Measurements from ENCODE around the gene SIAE.

The SIAE gene

DNA sequence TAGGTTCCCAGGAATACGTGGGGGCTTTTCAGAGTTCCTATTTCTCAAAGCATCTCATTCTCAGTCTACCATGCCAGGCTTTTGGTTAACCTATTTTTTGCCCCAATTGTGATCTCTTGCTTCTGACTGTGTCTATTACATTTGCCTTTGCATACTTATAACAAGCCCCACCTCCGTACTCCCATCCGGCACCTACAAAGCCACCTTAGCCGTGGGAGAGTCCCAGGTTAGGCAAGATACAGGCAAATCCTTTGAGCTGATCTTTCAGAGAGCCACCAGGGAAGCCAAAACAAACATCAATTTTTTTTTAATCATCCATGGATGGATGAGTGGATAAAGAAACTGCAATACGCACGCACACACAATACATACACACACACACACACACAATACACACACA is 80.9 kb downstream of the SIAE start:
- no peak for DNase-seq (ENCODE audit: low read depth)
- H3K4me3 ChIP-seq (ENCODE audit: low read depth, low read length): no peak overlapping the region

DNA sequence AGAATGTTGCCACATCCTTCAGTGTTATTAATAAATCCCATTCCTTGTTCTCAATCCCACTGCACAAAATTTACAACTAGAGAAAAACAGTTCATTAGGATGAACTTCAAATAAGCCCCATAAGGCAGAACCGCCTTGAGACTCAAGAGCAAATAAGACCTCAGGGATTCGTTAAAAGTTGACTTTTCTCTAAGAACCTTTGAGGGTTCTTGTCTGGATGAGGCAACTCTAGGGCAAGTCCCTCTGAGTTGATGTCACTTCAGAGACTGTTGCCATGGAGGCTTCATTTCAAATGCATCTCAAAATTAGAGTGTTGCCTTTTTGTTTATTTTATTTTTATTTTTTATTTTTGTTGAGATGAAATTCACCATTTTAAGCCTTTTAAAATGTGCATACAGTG is 82.1 kb downstream of the SIAE start:
- no peak for DNase-seq (ENCODE audit: low read depth)
- H3K4me3 ChIP-seq (ENCODE audit: low read depth, low read length): no peak overlapping the region

DNA sequence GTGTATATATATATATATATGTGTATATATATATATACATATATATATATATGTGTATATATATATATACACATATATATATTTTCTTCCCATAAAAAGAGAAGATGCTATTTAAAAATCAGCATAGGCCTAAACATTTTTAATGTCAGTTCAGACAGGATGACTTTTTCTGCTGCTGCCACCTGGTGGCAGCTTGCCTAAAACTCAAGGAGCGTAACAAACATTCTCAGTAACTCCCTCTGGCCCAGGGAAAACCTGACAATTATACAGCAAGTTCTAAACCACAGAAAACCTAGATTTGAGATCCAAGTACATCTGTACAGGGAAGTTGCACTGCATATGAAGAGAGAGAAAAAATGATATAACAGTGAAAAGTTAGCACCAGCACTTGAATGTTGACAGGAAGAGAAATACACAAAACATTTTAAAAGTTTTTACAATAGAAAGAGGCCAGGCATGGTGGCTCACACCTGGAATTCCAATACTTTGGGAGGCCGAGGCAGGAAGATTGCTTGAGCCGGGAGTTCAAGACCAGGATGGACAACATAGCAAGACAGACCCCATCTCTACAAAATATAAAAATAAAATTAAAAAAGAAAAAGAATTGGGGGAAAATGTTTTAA is 87.2 kb downstream of the SIAE start:
- peak; percentile 21 for DNase-seq (ENCODE audit: low read depth)
- H3K4me3 ChIP-seq (ENCODE audit: low read depth, low read length): no peak overlapping the region

DNA sequence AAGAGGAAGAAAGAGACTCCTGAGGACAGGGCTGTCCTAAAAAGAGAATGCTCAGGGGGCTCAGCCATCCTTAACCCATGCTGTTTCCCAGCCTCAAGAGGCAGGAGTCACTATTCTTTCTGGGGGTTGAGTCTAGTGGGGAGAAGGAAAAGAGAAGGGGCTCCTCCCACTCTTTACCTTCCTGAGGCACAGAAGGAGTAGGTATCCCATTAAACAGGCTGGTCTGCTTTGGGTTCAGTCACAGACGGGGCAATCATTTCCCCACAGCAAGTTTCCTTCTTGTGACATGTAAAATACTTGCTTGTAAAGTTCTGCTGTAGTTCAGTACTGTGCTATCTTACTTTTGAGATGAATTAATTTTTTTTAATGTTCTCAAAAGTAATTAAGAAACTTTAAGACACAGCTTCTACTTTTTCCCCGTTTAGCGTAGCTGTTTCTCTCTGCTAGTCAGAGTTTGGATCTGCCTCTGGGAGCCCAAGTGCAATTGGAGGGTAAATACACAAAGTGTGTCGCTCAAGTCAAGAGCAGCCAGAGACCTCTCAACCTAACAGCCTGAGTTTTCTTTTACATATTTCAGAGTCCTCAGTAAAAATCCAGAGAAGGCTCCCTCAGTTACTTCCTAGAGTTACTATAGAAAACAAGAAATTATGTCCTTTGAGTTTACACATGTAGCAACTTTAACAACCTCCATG is 88.7 kb downstream of the SIAE start:
- DNase-seq (ENCODE audit: low read depth): no peak
- no peak overlapping the region for H3K4me3 ChIP-seq (ENCODE audit: low read depth, low read length)

DNA sequence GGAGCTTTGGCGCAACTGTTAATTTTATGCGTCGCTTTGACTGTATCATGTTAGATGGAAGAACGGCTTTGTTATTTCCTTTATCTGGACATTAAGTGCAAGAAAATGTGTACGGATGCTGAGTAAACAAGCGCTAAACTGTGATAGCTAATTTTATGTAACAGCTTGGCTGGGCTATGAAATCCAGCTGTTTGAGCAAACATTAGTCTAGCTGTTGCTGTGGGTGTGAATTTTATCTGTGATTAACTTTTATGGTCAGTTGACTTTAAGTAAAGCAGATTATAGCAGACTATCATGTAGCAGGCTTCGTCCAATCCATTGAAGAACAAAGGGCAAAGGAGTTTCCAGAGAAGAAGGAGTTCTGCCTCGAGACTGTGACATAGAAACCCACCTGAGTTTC is 89.8 kb downstream of the SIAE start:
- no peak for DNase-seq (ENCODE audit: low read depth)
- no peak overlapping the region for H3K4me3 ChIP-seq (ENCODE audit: low read depth, low read length)

Data from skeletal muscle cell (primary cell).